Measurements from ENCODE around the gene DCP2. TPM values are rescaled to one million over a fixed set of nuclear protein-coding genes. Genes with fewer than 3 reads are reported as not detected.
A peak's percentile ranks its signal among the peaks of the same experiment; 100 is the strongest.

Gene DCP2
- total and polyA plus RNA-seq, 10 of the 15 experiments (the other 5 are each of a cell fraction or from before 2014, with no cell fraction given) = 23.4 to 81.6 (median 47.4) TPM

DNA sequence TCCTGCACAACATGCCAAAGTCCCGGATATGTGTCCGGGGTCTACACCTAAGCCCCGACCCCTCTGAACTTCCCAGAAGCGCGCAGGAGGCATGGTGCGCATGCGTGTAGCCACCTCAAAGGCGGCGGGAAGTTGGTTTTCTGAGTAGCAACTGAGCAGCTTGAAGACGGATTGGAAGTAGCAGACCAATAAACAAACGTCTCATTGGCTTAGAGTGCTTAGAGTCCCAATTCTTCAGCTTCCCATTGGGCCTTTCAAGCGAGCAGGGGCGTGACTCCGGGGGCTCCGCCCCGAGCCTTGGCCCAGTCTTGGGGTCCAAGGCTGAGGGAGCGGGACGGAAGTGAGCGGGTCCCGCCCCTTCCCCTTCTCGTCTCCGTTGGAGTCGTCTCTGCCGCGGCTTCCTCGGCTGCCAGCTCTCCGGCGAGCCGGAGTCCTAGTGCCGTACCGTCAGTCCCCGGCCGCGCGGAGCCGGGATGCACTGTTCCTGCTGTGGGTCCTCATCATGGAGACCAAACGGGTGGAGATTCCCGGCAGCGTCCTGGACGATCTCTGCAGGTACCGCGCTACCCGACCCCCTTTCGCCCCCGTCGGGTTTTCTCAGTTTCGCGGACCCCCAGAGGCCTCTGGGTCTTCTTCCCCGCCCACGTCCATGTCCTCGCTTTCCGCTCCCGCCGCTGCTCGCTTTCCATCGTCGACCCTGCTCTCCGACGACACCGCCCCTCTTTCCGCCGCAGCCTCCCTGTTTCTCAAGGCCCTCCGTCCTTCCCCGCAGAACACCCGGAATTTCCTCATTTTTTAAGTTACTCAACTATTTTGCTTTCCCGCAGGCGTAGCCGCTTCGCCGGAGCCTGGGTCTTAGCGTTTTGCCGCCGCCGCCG lies at the start of gene DCP2 (continued):
- TF ChIP-seq, protein P1, sequence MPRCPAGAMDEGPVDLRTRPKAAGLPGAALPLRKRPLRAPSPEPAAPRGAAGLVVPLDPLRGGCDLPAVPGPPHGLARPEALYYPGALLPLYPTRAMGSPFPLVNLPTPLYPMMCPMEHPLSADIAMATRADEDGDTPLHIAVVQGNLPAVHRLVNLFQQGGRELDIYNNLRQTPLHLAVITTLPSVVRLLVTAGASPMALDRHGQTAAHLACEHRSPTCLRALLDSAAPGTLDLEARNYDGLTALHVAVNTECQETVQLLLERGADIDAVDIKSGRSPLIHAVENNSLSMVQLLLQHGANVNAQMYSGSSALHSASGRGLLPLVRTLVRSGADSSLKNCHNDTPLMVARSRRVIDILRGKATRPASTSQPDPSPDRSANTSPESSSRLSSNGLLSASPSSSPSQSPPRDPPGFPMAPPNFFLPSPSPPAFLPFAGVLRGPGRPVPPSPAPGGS (IDR thresholded peaks at IDR 0.05; ENCODE audit: borderline replicate concordance, insufficient read depth, low read depth, low read length, poor library complexity, severe bottlenecking) = no peak
- TF ChIP-seq EZH2 (IDR thresholded peaks at IDR 0.05; ENCODE audit: borderline replicate concordance, control insufficient read depth, low read depth, low read length) (no peak), SPI1 (IDR thresholded peaks at IDR 0.05; ENCODE audit: borderline replicate concordance, insufficient read depth, low read depth, low read length) (peak; percentile 72; the same call in 1 of the 2 replicates), TARDBP (IDR thresholded peaks at IDR 0.05; ENCODE audit: borderline replicate concordance) (no peak), ASH2L (IDR thresholded peaks at IDR 0.05; ENCODE audit: borderline replicate concordance, low read depth) (no peak), ZNF274 (IDR thresholded peaks at IDR 0.05; ENCODE audit: insufficient read depth, insufficient read length) (no peak), CEBPB (IDR thresholded peaks at IDR 0.05; ENCODE audit: borderline replicate concordance in 1 of 2, low read depth in 2 of 2, low read length in 2 of 2) (no peak), POLR2AphosphoS5 (IDR thresholded peaks at IDR 0.05; ENCODE audit: low read length) (peak; percentile 92), EED (IDR thresholded peaks at IDR 0.05; ENCODE audit: low read depth) (no peak; the same call in 1 of the 2 replicates), CBX3 (IDR thresholded peaks at IDR 0.05; ENCODE audit: borderline replicate concordance, low read depth) (no peak), MTA3 (IDR thresholded peaks at IDR 0.05; ENCODE audit: borderline replicate concordance, low read length) (no peak), DPF2 (IDR thresholded peaks at IDR 0.05) (no peak; the same call in 1 of the 2 replicates), IKZF2 (IDR thresholded peaks at IDR 0.05) (peak in 1 of 2 experiments; percentile 75; a peak in 3 of 4 replicates), NFIC (IDR thresholded peaks at IDR 0.05; ENCODE audit: low read depth, low read length) (no peak)
- TF ChIP-seq, protein P2, sequence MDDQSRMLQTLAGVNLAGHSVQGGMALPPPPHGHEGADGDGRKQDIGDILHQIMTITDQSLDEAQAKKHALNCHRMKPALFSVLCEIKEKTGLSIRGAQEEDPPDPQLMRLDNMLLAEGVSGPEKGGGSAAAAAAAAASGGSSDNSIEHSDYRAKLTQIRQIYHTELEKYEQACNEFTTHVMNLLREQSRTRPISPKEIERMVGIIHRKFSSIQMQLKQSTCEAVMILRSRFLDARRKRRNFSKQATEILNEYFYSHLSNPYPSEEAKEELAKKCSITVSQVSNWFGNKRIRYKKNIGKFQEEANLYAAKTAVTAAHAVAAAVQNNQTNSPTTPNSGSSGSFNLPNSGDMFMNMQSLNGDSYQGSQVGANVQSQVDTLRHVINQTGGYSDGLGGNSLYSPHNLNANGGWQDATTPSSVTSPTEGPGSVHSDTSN (IDR thresholded peaks at IDR 0.05; ENCODE audit: insufficient replicate concordance, low read depth, low read length) = no peak
- TF ChIP-seq, protein P3, sequence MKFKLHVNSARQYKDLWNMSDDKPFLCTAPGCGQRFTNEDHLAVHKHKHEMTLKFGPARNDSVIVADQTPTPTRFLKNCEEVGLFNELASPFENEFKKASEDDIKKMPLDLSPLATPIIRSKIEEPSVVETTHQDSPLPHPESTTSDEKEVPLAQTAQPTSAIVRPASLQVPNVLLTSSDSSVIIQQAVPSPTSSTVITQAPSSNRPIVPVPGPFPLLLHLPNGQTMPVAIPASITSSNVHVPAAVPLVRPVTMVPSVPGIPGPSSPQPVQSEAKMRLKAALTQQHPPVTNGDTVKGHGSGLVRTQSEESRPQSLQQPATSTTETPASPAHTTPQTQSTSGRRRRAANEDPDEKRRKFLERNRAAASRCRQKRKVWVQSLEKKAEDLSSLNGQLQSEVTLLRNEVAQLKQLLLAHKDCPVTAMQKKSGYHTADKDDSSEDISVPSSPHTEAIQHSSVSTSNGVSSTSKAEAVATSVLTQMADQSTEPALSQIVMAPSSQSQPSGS (IDR thresholded peaks at IDR 0.05; ENCODE audit: low read length) = no peak
- TF ChIP-seq, protein P4, sequence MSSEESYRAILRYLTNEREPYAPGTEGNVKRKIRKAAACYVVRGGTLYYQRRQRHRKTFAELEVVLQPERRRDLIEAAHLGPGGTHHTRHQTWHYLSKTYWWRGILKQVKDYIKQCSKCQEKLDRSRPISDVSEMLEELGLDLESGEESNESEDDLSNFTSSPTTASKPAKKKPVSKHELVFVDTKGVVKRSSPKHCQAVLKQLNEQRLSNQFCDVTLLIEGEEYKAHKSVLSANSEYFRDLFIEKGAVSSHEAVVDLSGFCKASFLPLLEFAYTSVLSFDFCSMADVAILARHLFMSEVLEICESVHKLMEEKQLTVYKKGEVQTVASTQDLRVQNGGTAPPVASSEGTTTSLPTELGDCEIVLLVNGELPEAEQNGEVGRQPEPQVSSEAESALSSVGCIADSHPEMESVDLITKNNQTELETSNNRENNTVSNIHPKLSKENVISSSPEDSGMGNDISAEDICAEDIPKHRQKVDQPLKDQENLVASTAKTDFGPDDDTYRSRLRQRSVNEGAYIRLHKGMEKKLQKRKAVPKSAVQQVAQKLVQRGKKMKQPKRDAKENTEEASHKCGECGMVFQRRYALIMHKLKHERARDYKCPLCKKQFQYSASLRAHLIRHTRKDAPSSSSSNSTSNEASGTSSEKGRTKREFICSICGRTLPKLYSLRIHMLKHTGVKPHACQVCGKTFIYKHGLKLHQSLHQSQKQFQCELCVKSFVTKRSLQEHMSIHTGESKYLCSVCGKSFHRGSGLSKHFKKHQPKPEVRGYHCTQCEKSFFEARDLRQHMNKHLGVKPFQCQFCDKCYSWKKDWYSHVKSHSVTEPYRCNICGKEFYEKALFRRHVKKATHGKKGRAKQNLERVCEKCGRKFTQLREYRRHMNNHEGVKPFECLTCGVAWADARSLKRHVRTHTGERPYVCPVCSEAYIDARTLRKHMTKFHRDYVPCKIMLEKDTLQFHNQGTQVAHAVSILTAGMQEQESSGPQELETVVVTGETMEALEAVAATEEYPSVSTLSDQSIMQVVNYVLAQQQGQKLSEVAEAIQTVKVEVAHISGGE (CRISPR knock-in tag; IDR thresholded peaks at IDR 0.05) = no peak
